Suprapubic skin (tissue), 4 donors: ENCODE data around the gene SSX2IP. TPM values are rescaled to one million over a fixed set of nuclear protein-coding genes. Genes with fewer than 3 reads are reported as not detected.

Source experiments
- DNase-seq, 2 donors: peaks; one replicate each; pipeline ENCODE4 v3.0.0-alpha.2; 2019; ENCODE audit warnings: low spot score in 2 of 2
- H3K27ac ChIP-seq: fragments of 200-600 bp; sonication (generic); one replicate; pipeline ENCODE4 v1.5.1; 2019
- H3K27me3 ChIP-seq: fragments of 200-600 bp; sonication (generic); one replicate; pipeline ENCODE4 v1.5.1; 2019
- H3K36me3 ChIP-seq: fragments of 200-600 bp; sonication (generic); one replicate; pipeline ENCODE4 v1.5.1; 2019
- H3K4me1 ChIP-seq: fragments of 200-600 bp; sonication (generic); one replicate; pipeline ENCODE4 v1.5.1; 2019
- H3K4me3 ChIP-seq: fragments of 200-600 bp; sonication (generic); one replicate; pipeline ENCODE4 v1.5.1; 2019; ENCODE audit warnings: mild to moderate bottlenecking
- H3K9me3 ChIP-seq: fragments of 200-600 bp; sonication (generic); one replicate; pipeline ENCODE4 v1.5.1; 2019
- EP300 ChIP-seq: sonication (generic); formaldehyde crosslinking; IDR thresholded peaks from one replicate; pipeline ENCODE4 v1.6.1; 2017; ENCODE audit warnings: antibody characterized with exemption
- POLR2A ChIP-seq, 2 donors: fragments of 450-650 bp; IDR thresholded peaks; one replicate each; pipeline ENCODE4 v1.6.1; 2017; ENCODE audit warnings: antibody characterized with exemption in 2 of 2, mild to moderate bottlenecking in 2 of 2, moderate library complexity in 2 of 2
- POLR2AphosphoS5 ChIP-seq, 3 donors: sonication (generic); formaldehyde crosslinking; IDR thresholded peaks; one replicate each; pipeline ENCODE4 v1.6.1; 2017; ENCODE audit warnings: antibody characterized with exemption in 3 of 3
- WGBS: methylation state at CpG from one replicate; pipeline ENCODE4 v1.1.5; 2018; 5-methylcytosine and 5-hydroxymethylcytosine counted together
- total RNA-seq, 4 donors: library from RNA; depleted of rRNA; stranded (reverse); fragments of >200 nt; gene quantifications; one replicate each; pipeline ENCODE4 v1.1.0, GENCODE V29; 2016
- TF ChIP-seq, protein P1 (sequence below), 2 donors: fragments of 200-600 bp in 1 of 2; fragments of 450-650 bp in 1 of 2; sonication (generic) in 1 of 2; IDR thresholded peaks; one replicate each; pipeline ENCODE4 v1.5.1; 2016 to 2019; ENCODE audit warnings: antibody characterized with exemption in 2 of 2, mild to moderate bottlenecking in 1 of 2, moderate library complexity in 1 of 2

SSX2IP gene
- total RNA-seq, 4 donors from 2014 or later, result 6.1 to 12.8 (median 9.4) TPM

DNA sequence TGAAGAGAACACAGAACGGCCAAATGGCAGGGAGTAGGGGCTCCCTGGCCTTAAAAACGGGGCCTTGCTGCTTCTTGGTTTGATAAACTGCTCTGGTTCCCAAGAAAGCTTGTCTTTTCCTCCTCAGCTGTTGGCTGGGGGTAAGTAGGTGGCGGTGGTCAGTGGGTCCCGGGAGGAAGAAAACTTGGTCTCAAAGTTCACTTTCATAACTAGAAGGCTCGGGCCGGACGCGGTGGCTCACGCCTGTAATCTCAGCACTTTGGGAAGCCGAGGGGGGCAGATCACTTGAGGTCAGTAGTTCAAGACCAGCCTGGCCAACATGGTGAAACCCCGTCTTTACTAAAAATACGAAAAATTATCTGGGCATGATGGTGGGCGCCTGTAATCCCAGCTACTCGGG, 68.7 kb downstream of the SSX2IP start:
- no peak for DNase-seq
- Histone ChIP-seq H3K27ac (no peak overlapping the region), H3K4me1 (peaks cover 21% of the 10 kb centered on the region), H3K36me3 (no peaks in the 10 kb centered on the region), H3K27me3 (no peaks in the 10 kb centered on the region), H3K4me3 (no peak overlapping the region), H3K9me3 (no peaks in the 10 kb centered on the region)
- 88% methylated on average over 14 of the region's 14 CpGs for WGBS
- TF ChIP-seq, protein P1, sequence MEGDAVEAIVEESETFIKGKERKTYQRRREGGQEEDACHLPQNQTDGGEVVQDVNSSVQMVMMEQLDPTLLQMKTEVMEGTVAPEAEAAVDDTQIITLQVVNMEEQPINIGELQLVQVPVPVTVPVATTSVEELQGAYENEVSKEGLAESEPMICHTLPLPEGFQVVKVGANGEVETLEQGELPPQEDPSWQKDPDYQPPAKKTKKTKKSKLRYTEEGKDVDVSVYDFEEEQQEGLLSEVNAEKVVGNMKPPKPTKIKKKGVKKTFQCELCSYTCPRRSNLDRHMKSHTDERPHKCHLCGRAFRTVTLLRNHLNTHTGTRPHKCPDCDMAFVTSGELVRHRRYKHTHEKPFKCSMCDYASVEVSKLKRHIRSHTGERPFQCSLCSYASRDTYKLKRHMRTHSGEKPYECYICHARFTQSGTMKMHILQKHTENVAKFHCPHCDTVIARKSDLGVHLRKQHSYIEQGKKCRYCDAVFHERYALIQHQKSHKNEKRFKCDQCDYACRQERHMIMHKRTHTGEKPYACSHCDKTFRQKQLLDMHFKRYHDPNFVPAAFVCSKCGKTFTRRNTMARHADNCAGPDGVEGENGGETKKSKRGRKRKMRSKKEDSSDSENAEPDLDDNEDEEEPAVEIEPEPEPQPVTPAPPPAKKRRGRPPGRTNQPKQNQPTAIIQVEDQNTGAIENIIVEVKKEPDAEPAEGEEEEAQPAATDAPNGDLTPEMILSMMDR (IDR thresholded peaks at IDR 0.05), result no peak
- TF ChIP-seq POLR2A (IDR thresholded peaks at IDR 0.05) (no peak), EP300 (no peak), POLR2AphosphoS5 (IDR thresholded peaks at IDR 0.05) (no peak)

DNA sequence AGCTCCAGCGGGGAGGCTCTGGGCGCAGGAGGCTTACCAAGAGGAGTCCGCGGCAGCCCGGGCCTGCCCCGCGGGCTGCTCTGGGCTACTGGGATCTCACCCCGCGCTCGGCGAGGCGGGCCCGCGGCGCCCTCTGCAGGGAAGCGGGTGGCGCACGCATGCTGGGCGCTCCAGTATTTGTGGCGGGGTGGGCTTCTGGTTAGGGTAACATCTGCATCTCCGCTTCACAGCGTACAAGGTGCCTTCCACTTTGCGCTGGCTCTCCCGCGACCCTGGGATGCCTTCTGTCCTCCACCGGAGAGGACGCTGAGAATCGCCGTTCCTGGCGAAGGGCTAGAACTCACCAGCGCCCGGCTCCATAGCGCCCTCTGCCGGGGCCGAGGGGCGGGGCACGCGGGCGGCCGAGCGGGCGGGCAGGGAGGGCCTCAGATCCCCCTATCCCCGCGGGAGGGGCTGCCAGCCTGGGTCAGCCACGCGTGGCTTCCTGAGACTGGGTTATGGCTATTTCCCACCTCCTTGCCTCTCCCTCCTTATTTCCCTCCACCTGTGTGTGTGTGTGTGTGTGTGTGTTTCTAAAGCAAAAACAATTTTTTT, 69.4 kb downstream of the SSX2IP start:
- 3% methylated on average over 18 of the region's 46 CpGs for WGBS
- TF ChIP-seq, protein P1 (IDR thresholded peaks at IDR 0.05), result peak; percentile 54 to 99
- peak in 1 of 3 donors; percentile 68 for TF ChIP-seq POLR2AphosphoS5 (IDR thresholded peaks at IDR 0.05)
- no peak for TF ChIP-seq EP300
- H3K27ac ChIP-seq, result peak overlapping the region; percentile 29

DNA sequence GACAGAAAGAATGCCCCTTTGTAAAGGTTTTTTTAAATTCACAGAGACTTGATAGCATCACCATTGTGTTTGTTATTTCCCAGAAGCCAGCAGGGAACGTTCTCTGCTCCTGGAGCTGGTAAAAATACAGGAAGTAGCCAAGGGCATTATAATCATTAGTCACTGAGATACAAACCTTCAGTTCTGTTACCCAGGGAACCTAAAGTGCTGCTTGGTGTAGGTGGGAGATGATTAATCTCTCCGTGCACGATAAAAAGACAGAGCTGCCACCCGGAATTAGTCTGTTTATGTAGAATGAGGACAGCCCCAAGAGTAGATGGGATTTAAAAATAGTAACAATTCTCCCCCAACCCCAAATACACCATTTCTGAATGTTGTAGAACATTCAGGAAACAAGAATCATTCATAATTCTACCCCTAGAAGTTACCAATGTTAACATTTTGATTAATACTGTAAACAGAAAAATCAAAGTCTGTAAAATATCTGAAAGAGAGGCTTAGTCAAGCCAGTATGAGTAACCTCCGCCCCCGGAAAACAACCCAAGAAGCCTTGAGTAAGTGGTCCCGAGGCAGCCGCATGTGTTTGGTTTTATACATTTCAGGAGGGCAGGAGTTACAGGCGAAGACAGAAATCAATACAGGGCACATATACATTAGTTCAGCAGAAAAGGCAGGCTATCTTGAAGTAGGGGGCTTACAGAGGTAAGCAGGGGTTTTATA, 70.7 kb downstream of the SSX2IP start:
- H3K9me3 ChIP-seq, result no peaks in the 10 kb centered on the region
- H3K4me3 ChIP-seq, result no peak overlapping the region
- H3K27ac ChIP-seq, result peak overlapping the region; percentile 45
- WGBS, result 48% methylated on average over 9 of the region's 9 CpGs
- no peaks in the 10 kb centered on the region for H3K27me3 ChIP-seq
- no peak for TF ChIP-seq EP300
- TF ChIP-seq POLR2A (IDR thresholded peaks at IDR 0.05), result no peak
- peak in 1 of 3 donors; percentile 32 for TF ChIP-seq POLR2AphosphoS5 (IDR thresholded peaks at IDR 0.05)
- TF ChIP-seq, protein P1 (IDR thresholded peaks at IDR 0.05), result no peak
- no peak for DNase-seq
- no peaks in the 10 kb centered on the region for H3K36me3 ChIP-seq
- peaks cover 21% of the 10 kb centered on the region for H3K4me1 ChIP-seq

More for the DNA sequence above, 69.4 kb downstream of the SSX2IP start:
- Histone ChIP-seq H3K4me1 (peaks cover 21% of the 10 kb centered on the region), H3K36me3 (no peaks in the 10 kb centered on the region), H3K4me3 (peak overlapping the region; percentile 66), H3K27me3 (no peaks in the 10 kb centered on the region), H3K9me3 (no peaks in the 10 kb centered on the region)
- peak; percentile 80 to 86 for DNase-seq

DNA sequence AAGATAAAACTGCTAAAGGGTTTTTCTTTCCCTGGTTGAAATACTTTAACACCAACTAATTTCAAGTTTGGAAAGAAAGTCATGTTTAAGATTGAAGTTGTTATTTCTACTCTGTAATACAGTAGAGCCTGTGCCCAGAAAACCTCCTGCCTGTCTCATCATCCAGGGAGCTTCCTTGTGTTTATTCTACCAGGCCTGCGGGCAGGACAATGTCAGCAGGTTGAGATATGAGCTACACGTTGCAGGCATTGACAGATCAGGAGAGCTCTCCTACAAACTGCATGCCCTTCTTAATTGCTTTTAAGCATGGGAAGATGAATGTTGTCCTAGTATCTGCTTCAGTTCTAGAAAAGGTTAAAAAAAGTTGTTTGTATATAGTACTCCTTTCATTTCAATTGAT, 72.9 kb downstream of the SSX2IP start:
- no peaks in the 10 kb centered on the region for H3K27me3 ChIP-seq
- peaks cover 21% of the 10 kb centered on the region for H3K4me1 ChIP-seq
- WGBS, result 30% methylated on average over 2 of the region's 2 CpGs
- H3K9me3 ChIP-seq, result no peaks in the 10 kb centered on the region
- H3K4me3 ChIP-seq, result no peak overlapping the region
- no peaks in the 10 kb centered on the region for H3K36me3 ChIP-seq
- no peak for TF ChIP-seq EP300
- TF ChIP-seq, protein P1 (IDR thresholded peaks at IDR 0.05), result no peak
- no peak overlapping the region for H3K27ac ChIP-seq
- no peak for DNase-seq

DNA sequence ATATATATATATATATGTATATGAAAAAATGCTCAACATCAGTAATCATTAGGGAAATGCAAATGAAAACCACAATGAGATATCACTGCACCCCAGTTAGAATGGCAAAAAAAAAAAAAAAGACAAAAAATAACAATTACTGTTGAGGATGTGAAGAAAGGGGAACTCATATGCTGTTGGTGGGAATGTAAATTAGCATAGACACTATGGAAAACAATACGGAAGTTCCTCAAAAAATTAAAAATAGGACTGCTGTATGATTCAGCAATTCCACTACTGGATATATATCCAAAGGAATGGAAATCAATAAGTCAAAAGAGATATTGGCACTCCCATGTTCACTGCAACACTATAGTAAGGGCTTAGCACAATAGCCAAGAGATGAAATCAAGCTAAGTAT, 74.5 kb downstream of the SSX2IP start:
- Histone ChIP-seq H3K9me3 (no peaks in the 10 kb centered on the region), H3K27ac (no peak overlapping the region), H3K4me3 (no peak overlapping the region), H3K36me3 (no peaks in the 10 kb centered on the region), H3K27me3 (no peaks in the 10 kb centered on the region), H3K4me1 (peaks cover 17% of the 10 kb centered on the region)
- no peak for DNase-seq
- TF ChIP-seq POLR2AphosphoS5 (IDR thresholded peaks at IDR 0.05) (no peak), POLR2A (IDR thresholded peaks at IDR 0.05) (no peak), EP300 (no peak)
- TF ChIP-seq, protein P1 (IDR thresholded peaks at IDR 0.05), result no peak
- 93% methylated on average over 1 of the region's 1 CpG for WGBS
